Neural cell (in vitro differentiated cells): ENCODE data around the gene LAMB4.

ENCODE experiments used
- CTCF ChIP-seq: fragments of 450-650 bp; IDR thresholded peaks from 2 replicates; pipeline ENCODE4 v1.5.1; 2014; ENCODE audit warnings: antibody characterized with exemption, mild to moderate bottlenecking, moderate library complexity; ENCODE audit not compliant: poor library complexity, severe bottlenecking
- EP300 ChIP-seq: fragments of 450-650 bp; conservative IDR thresholded peaks from 2 replicates; pipeline ENCODE4 v1.6.1; 2014; ENCODE audit warnings: antibody characterized with exemption, mild to moderate bottlenecking, moderate library complexity; ENCODE audit not compliant: poor library complexity, severe bottlenecking
- EZH2 ChIP-seq: fragments of 200-600, 300-800 bp; shearing (Covaris generic), sonication (generic); IDR thresholded peaks from 2 replicates; pipeline ENCODE4 v1.6.1; 2014; ENCODE audit warnings: antibody characterized with exemption, low read length, borderline replicate concordance, mild to moderate bottlenecking; ENCODE audit not compliant: insufficient read depth, poor library complexity, severe bottlenecking
- MXI1 ChIP-seq: fragments of 450-650 bp; conservative IDR thresholded peaks from 2 replicates; pipeline ENCODE4 v1.6.1; 2014; ENCODE audit warnings: antibody characterized with exemption, mild to moderate bottlenecking; ENCODE audit not compliant: poor library complexity, severe bottlenecking
- POLR2AphosphoS5 ChIP-seq: IDR thresholded peaks from 2 replicates; pipeline ENCODE4 v1.6.1; 2012
- RAD21 ChIP-seq: fragments of 450-650 bp; conservative IDR thresholded peaks from 2 replicates; pipeline ENCODE4 v1.6.1; 2014; ENCODE audit warnings: antibody characterized with exemption, mild to moderate bottlenecking, moderate library complexity
- REST ChIP-seq: IDR thresholded peaks from 2 replicates; pipeline ENCODE4 v1.6.1; 2012; ENCODE audit warnings: borderline replicate concordance
- SMC3 ChIP-seq: fragments of 450-650 bp; conservative IDR thresholded peaks from 2 replicates; pipeline ENCODE4 v1.6.1; 2014; ENCODE audit warnings: antibody characterized with exemption, mild to moderate bottlenecking, moderate library complexity; ENCODE audit not compliant: poor library complexity
- TAF1 ChIP-seq: IDR thresholded peaks from 2 replicates; pipeline ENCODE4 v1.6.1; 2012; ENCODE audit warnings: low read depth

- TF ChIP-seq CTCF (no peak), POLR2AphosphoS5 (no peak), MXI1 (no peak), RAD21 (no peak), EZH2 (no peak), REST (no peak), SMC3 (no peak), EP300 (no peak), TAF1 (no peak)
These were observed 132.0 kb downstream of the LAMB4 start for GRCh38 chr7:107998150-107998549.
